DOHH2 (cell line): Measurements from ENCODE around the gene EIF1AD.

ENCODE experiments used
- EZH2phosphoT487 ChIP-seq: fragments of 200-600 bp; sonication (generic); IDR thresholded peaks from 2 replicates; pipeline ENCODE4 v1.6.1; 2017; ENCODE audit warnings: borderline replicate concordance, mild to moderate bottlenecking, antibody characterized with exemption, low read length, moderate library complexity, mixed read lengths
- TF ChIP-seq, protein P1 (sequence below): fragments of 200-600 bp; sonication (generic); IDR thresholded peaks from one replicate; pipeline ENCODE4 v1.5.1; 2014; ENCODE audit warnings: antibody characterized with exemption, mild to moderate bottlenecking, low read depth, low read length; ENCODE audit not compliant: poor library complexity, severe bottlenecking

DNA sequence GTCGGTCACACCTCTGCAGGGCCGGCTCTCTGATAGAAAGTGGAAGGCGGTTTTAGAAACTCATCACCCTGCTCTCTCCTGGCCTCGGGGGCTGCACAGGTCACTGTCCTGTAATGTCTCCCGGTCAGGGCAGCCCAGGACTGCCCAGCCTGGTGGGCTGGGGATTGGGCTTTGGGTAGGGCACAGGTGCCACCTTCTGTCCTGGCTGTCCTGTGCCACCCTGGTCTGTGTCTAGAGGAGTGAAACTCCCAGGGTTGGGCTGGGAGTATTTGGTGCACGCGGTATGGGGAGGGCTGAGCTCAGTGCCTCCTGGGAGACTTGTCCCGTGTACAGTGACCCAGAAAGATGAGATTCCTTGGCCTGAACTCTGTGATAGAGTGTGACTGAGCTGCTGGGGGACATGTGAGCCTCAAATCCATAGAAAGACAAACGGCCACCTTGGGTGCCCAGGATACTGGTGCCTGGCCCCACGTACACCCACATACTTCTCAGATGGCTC lies 22.6 kb downstream of the EIF1AD start:
- TF ChIP-seq, protein P1, sequence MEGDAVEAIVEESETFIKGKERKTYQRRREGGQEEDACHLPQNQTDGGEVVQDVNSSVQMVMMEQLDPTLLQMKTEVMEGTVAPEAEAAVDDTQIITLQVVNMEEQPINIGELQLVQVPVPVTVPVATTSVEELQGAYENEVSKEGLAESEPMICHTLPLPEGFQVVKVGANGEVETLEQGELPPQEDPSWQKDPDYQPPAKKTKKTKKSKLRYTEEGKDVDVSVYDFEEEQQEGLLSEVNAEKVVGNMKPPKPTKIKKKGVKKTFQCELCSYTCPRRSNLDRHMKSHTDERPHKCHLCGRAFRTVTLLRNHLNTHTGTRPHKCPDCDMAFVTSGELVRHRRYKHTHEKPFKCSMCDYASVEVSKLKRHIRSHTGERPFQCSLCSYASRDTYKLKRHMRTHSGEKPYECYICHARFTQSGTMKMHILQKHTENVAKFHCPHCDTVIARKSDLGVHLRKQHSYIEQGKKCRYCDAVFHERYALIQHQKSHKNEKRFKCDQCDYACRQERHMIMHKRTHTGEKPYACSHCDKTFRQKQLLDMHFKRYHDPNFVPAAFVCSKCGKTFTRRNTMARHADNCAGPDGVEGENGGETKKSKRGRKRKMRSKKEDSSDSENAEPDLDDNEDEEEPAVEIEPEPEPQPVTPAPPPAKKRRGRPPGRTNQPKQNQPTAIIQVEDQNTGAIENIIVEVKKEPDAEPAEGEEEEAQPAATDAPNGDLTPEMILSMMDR: no peak
- no peak for TF ChIP-seq EZH2phosphoT487
